Chondrocyte (in vitro differentiated cells): ENCODE data around the gene GPR4. TPM values are rescaled to one million over a fixed set of nuclear protein-coding genes. Genes with fewer than 3 reads are reported as not detected.

Source experiments
- DNase-seq: peaks from one replicate; pipeline ENCODE4 v3.0.0; 2021; ENCODE audit warnings: mixed read lengths, low spot score
- H3K27ac Mint-ChIP-seq: one replicate; pipeline ENCODE4 v1.8.0; 2021; ENCODE audit warnings: mild to moderate bottlenecking, moderate library complexity, mixed read lengths; ENCODE audit not compliant: unreplicated experiment
- H3K27me3 Mint-ChIP-seq: 2 replicates; pipeline ENCODE4 v1.8.0; 2021; ENCODE audit warnings: low read depth, mixed read lengths
- H3K36me3 Mint-ChIP-seq: 2 replicates; pipeline ENCODE4 v1.8.0; 2021; ENCODE audit warnings: low read depth, mixed read lengths
- H3K4me1 Mint-ChIP-seq: 2 replicates; pipeline ENCODE4 v1.8.0; 2021; ENCODE audit warnings: low read depth, mild to moderate bottlenecking, mixed read lengths
- H3K4me3 Mint-ChIP-seq: one replicate; pipeline ENCODE4 v1.8.0; 2021; ENCODE audit warnings: mild to moderate bottlenecking, moderate library complexity, mixed read lengths; ENCODE audit not compliant: unreplicated experiment
- H3K9me3 Mint-ChIP-seq: 2 replicates; pipeline ENCODE4 v1.8.0; 2021; ENCODE audit warnings: low read depth, mixed read lengths
- total RNA-seq: library from RNA; stranded (reverse); gene quantifications from 3 replicates; pipeline ENCODE4 v1.2.1, GENCODE V29; 2021
- TF ChIP-seq, protein P1 (sequence below): fragments of 200-600 bp; sonication (generic); IDR thresholded peaks from 2 replicates; pipeline ENCODE4 v1.5.0; 2021; ENCODE audit warnings: antibody characterized with exemption, mild to moderate bottlenecking, moderate library complexity

Gene GPR4
- total RNA-seq, 1 donor from 2014 or later: not detected

DNA sequence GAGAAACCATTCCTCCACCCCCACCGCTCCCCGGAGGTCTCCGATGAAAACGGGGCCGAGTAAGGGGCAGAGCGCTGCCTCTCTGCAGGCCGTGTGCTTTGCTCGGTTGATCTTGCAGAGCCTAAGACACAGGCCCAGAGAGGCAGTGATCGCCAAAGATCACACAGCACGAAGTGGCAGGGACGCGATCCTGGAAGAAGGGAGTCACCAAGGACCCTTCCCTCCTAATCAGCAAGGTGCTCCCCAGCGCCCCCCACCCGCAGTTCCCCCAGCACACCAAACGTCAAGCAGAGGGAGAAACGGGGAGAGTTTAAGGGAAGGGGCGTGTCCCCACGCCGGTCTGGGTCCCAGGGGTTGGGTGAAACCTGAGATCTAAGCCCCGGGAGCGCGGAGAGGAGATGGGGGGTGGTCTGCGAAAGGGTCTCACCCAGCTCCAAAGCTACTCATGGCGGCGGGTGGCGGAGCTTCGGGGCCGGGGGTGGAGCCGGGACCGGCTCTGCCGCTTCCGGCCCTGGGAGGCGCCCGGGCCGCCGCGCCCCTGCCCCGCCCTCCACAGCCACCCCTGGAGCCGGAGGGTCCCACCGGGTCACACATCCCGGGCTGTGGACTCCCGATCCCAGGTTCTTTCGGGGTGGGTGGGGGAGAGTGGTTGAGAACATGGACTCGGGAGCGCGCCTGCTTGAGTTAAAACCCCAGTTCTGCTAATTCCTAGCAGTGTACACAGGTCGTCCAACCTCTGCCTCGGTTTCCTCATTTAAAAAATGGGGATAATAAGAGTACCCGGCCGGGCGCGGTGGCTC, 37.1 kb upstream of the GPR4 start, which contains the start of gene EML2:
Gene EML2 (minus strand): TSS at position 468 of the 800 bp plus-strand sequence. CDS start 21 bp downstream, at position 447.
- TF ChIP-seq, protein P1, sequence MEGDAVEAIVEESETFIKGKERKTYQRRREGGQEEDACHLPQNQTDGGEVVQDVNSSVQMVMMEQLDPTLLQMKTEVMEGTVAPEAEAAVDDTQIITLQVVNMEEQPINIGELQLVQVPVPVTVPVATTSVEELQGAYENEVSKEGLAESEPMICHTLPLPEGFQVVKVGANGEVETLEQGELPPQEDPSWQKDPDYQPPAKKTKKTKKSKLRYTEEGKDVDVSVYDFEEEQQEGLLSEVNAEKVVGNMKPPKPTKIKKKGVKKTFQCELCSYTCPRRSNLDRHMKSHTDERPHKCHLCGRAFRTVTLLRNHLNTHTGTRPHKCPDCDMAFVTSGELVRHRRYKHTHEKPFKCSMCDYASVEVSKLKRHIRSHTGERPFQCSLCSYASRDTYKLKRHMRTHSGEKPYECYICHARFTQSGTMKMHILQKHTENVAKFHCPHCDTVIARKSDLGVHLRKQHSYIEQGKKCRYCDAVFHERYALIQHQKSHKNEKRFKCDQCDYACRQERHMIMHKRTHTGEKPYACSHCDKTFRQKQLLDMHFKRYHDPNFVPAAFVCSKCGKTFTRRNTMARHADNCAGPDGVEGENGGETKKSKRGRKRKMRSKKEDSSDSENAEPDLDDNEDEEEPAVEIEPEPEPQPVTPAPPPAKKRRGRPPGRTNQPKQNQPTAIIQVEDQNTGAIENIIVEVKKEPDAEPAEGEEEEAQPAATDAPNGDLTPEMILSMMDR: peak; percentile 68
- H3K9me3 Mint-ChIP-seq: no peaks in the 10 kb centered on the region
- H3K27me3 Mint-ChIP-seq: no peaks in the 10 kb centered on the region
- H3K4me3 Mint-ChIP-seq: peak within 1 kb of the TSS; percentile 93
- H3K27ac Mint-ChIP-seq: peak within 1 kb of the TSS; percentile 89
- DNase-seq: no peak
- peaks cover 37% of the 10 kb centered on the region for H3K4me1 Mint-ChIP-seq
- H3K36me3 Mint-ChIP-seq: no peaks in the 10 kb centered on the region

DNA sequence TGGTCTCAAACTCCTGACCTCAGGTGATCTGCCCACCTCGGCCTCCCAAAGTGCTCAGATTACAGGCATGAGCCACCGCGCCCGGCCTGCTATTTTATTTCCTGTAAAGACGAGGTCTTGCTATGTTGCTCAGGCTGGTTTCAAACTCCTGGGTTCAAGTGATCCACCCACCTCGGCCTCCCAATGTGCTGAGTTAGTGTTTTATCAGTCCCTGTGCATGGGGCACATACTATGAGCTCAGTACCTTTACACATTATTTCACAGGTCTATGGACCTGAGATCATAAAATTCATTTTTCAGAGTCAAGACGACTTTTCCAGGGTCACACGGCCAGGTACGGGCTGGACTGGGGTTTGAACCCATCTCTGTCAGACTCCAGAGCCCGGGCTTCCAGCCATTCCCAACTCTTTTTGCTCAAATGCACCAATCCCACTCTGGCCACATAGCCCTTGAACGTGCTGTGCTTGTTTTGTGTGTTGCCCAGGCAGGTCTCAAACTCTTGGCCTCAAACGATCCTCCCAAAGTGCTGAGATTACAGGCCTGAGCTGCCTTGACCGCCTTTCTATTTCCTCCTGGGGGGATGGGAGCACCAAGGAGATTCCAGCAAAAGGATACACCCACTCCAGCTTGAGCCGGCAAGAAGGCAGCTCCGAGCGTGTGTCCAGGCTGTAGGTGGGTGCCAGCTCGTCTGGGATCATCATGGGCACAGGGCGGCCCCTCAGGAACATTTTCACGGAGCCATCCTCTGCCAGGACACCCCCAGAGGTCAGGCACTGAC, 36.1 kb upstream of the GPR4 start:
- H3K36me3 Mint-ChIP-seq: no peaks in the 10 kb centered on the region
- TF ChIP-seq, protein P1: no peak
- no peak for DNase-seq
- H3K4me1 Mint-ChIP-seq: peaks cover 33% of the 10 kb centered on the region
- H3K9me3 Mint-ChIP-seq: no peaks in the 10 kb centered on the region
- no peaks in the 10 kb centered on the region for H3K27me3 Mint-ChIP-seq
- H3K4me3 Mint-ChIP-seq: peak overlapping the region; percentile 93
- no peak overlapping the region for H3K27ac Mint-ChIP-seq

DNA sequence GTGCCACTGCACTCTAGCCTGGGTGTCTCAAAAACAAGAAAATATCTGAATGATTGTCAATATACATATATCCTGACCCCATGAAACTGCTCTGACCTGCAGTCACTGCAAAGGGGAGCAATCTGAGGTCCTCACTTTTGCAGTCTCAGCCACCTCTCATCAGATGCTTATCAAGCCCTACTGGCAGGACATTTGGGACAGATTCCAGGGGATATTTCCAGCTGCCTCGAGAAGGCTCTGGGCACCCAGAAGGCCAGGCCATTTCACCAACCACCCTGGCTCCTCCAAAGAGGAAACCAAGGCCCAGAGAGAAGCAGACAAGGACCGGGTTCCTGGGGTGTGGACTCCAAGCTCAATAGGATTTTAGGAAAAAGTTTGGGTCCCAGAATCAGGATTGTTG, 34.9 kb upstream of the GPR4 start:
- TF ChIP-seq, protein P1: no peak
- Mint-ChIP-seq H3K27me3 (no peaks in the 10 kb centered on the region), H3K4me3 (no peak overlapping the region), H3K4me1 (peaks cover 31% of the 10 kb centered on the region), H3K36me3 (no peaks in the 10 kb centered on the region), H3K27ac (no peak overlapping the region), H3K9me3 (no peaks in the 10 kb centered on the region)
- no peak for DNase-seq

DNA sequence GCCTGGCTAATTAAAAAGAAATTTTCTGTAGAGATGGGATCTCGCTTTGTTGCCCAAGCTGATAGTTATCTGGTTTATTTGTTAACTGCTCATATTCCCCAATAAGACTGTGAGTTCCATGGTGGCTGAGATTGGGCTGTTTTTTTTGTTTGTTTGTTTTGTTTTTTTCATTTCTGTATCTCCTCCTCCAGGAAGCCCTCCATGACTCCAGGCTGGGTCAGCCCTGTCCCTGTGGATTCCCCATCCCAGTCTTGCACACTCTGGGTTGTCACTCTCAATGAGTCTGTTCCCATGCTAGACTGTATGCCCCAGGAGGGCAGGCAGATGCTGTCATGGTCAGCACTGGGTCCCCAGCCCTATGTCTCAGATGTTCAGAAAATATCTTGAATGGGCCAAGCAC, 34.3 kb upstream of the GPR4 start:
- H3K27me3 Mint-ChIP-seq: no peaks in the 10 kb centered on the region
- H3K9me3 Mint-ChIP-seq: no peaks in the 10 kb centered on the region
- H3K4me1 Mint-ChIP-seq: peaks cover 25% of the 10 kb centered on the region
- no peak for DNase-seq
- no peak overlapping the region for H3K27ac Mint-ChIP-seq
- no peaks in the 10 kb centered on the region for H3K36me3 Mint-ChIP-seq
- TF ChIP-seq, protein P1: no peak
- no peak overlapping the region for H3K4me3 Mint-ChIP-seq

DNA sequence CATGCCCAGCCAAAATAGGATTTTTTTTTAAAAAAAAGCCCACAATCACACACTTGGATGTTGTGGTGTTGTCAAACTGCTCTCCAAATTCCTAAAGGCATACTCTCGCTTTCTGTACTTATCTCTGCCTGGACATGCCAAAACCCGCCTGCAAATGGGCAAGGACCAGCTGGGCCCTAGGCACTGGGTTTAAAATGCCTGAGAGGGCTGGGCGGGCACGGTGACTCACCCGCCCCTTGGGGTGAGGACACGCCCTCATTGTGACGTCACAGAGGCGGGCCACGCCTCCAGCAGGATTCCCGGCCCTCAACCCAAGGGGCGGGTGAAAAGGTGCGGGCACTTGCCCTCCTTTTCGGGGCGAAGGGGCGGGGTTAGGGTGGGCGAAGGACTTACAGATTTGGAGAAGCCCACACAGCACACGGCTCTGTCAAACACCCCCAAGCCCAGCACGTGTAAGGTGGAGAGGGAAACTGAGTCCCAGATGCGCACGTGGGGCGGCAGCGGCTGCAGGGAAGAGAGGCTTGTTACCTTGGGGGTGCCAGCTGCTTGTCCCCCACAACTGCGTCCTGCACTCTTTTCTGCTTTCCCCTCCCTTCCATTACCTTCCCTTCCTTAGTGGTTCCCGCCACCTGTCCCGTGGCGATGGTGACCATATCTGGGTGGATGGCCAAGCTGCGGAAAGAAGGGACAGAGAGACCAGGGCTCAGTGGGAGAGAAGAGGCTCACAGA, 30.6 kb upstream of the GPR4 start:
- TF ChIP-seq, protein P1: no peak
- H3K4me1 Mint-ChIP-seq: peaks cover 13% of the 10 kb centered on the region
- H3K27ac Mint-ChIP-seq: peak overlapping the region; percentile 93
- H3K36me3 Mint-ChIP-seq: peaks cover 2% of the 10 kb centered on the region
- no peaks in the 10 kb centered on the region for H3K9me3 Mint-ChIP-seq
- H3K27me3 Mint-ChIP-seq: no peaks in the 10 kb centered on the region
- H3K4me3 Mint-ChIP-seq: no peak overlapping the region
- DNase-seq: no peak
